ENCODE results near the gene OR8B12.
A peak's percentile ranks its signal among the peaks of the same experiment; 100 is the strongest.

OR8B12 gene, protein sequence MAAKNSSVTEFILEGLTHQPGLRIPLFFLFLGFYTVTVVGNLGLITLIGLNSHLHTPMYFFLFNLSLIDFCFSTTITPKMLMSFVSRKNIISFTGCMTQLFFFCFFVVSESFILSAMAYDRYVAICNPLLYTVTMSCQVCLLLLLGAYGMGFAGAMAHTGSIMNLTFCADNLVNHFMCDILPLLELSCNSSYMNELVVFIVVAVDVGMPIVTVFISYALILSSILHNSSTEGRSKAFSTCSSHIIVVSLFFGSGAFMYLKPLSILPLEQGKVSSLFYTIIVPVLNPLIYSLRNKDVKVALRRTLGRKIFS

DNA sequence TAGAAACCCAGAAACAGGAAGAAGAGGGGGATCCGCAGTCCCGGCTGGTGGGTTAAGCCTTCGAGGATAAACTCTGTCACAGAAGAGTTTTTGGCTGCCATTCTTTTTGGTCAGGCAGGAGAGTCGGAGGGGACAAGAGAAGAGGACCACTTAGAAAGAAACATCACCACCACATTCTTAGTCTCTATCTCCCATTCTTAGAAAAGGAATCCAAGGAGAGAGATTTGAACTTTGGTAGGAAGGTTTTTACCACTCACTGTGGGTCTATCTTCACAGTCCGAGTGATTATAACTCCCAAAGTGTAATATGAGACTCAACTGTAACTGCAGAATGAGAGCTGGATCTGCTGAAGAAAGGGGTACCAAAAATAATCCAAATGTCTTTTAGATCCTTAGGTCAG is at the start of gene OR8B12:
Gene OR8B12 (minus strand): TSS at position 101 of the 400 bp plus-strand sequence. CDS start 0 bp downstream, at position 101.
- no peaks in the 10 kb centered on the region for H3K36me3 Mint-ChIP-seq
- peaks cover 5% of the 10 kb centered on the region for H3K9me3 Mint-ChIP-seq
- no peaks in the 10 kb centered on the region for H3K4me1 Mint-ChIP-seq
- H3K27ac Mint-ChIP-seq, result no peak within 1 kb of the TSS
- H3K27me3 Mint-ChIP-seq, result peaks cover 26% of the 10 kb centered on the region
- no peak within 1 kb of the TSS for H3K4me3 Mint-ChIP-seq

DNA sequence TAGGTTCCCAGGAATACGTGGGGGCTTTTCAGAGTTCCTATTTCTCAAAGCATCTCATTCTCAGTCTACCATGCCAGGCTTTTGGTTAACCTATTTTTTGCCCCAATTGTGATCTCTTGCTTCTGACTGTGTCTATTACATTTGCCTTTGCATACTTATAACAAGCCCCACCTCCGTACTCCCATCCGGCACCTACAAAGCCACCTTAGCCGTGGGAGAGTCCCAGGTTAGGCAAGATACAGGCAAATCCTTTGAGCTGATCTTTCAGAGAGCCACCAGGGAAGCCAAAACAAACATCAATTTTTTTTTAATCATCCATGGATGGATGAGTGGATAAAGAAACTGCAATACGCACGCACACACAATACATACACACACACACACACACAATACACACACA is 49.2 kb upstream of the OR8B12 start:
- Mint-ChIP-seq H3K4me3 (no peak overlapping the region), H3K36me3 (peaks cover 1% of the 10 kb centered on the region), H3K27ac (no peak overlapping the region), H3K27me3 (peaks cover 14% of the 10 kb centered on the region), H3K4me1 (no peaks in the 10 kb centered on the region), H3K9me3 (no peaks in the 10 kb centered on the region)

DNA sequence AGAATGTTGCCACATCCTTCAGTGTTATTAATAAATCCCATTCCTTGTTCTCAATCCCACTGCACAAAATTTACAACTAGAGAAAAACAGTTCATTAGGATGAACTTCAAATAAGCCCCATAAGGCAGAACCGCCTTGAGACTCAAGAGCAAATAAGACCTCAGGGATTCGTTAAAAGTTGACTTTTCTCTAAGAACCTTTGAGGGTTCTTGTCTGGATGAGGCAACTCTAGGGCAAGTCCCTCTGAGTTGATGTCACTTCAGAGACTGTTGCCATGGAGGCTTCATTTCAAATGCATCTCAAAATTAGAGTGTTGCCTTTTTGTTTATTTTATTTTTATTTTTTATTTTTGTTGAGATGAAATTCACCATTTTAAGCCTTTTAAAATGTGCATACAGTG is 48.0 kb upstream of the OR8B12 start:
- Mint-ChIP-seq H3K4me1 (no peaks in the 10 kb centered on the region), H3K27me3 (peaks cover 19% of the 10 kb centered on the region), H3K27ac (no peak overlapping the region), H3K9me3 (no peaks in the 10 kb centered on the region), H3K4me3 (no peak overlapping the region), H3K36me3 (peaks cover 1% of the 10 kb centered on the region)

DNA sequence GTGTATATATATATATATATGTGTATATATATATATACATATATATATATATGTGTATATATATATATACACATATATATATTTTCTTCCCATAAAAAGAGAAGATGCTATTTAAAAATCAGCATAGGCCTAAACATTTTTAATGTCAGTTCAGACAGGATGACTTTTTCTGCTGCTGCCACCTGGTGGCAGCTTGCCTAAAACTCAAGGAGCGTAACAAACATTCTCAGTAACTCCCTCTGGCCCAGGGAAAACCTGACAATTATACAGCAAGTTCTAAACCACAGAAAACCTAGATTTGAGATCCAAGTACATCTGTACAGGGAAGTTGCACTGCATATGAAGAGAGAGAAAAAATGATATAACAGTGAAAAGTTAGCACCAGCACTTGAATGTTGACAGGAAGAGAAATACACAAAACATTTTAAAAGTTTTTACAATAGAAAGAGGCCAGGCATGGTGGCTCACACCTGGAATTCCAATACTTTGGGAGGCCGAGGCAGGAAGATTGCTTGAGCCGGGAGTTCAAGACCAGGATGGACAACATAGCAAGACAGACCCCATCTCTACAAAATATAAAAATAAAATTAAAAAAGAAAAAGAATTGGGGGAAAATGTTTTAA is 42.9 kb upstream of the OR8B12 start:
- no peaks in the 10 kb centered on the region for H3K4me1 Mint-ChIP-seq
- H3K27me3 Mint-ChIP-seq, result peaks cover 15% of the 10 kb centered on the region
- H3K4me3 Mint-ChIP-seq, result no peak overlapping the region
- peaks cover 1% of the 10 kb centered on the region for H3K36me3 Mint-ChIP-seq
- peak overlapping the region; percentile 76 for H3K27ac Mint-ChIP-seq
- H3K9me3 Mint-ChIP-seq, result no peaks in the 10 kb centered on the region

DNA sequence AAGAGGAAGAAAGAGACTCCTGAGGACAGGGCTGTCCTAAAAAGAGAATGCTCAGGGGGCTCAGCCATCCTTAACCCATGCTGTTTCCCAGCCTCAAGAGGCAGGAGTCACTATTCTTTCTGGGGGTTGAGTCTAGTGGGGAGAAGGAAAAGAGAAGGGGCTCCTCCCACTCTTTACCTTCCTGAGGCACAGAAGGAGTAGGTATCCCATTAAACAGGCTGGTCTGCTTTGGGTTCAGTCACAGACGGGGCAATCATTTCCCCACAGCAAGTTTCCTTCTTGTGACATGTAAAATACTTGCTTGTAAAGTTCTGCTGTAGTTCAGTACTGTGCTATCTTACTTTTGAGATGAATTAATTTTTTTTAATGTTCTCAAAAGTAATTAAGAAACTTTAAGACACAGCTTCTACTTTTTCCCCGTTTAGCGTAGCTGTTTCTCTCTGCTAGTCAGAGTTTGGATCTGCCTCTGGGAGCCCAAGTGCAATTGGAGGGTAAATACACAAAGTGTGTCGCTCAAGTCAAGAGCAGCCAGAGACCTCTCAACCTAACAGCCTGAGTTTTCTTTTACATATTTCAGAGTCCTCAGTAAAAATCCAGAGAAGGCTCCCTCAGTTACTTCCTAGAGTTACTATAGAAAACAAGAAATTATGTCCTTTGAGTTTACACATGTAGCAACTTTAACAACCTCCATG is 41.4 kb upstream of the OR8B12 start:
- Mint-ChIP-seq H3K27me3 (peaks cover 11% of the 10 kb centered on the region), H3K4me3 (no peak overlapping the region), H3K27ac (no peak overlapping the region), H3K36me3 (no peaks in the 10 kb centered on the region), H3K4me1 (no peaks in the 10 kb centered on the region), H3K9me3 (no peaks in the 10 kb centered on the region)

DNA sequence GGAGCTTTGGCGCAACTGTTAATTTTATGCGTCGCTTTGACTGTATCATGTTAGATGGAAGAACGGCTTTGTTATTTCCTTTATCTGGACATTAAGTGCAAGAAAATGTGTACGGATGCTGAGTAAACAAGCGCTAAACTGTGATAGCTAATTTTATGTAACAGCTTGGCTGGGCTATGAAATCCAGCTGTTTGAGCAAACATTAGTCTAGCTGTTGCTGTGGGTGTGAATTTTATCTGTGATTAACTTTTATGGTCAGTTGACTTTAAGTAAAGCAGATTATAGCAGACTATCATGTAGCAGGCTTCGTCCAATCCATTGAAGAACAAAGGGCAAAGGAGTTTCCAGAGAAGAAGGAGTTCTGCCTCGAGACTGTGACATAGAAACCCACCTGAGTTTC is 40.3 kb upstream of the OR8B12 start:
- Mint-ChIP-seq H3K4me1 (no peaks in the 10 kb centered on the region), H3K9me3 (no peaks in the 10 kb centered on the region), H3K27ac (no peak overlapping the region), H3K27me3 (peaks cover 10% of the 10 kb centered on the region), H3K36me3 (no peaks in the 10 kb centered on the region), H3K4me3 (no peak overlapping the region)

DNA sequence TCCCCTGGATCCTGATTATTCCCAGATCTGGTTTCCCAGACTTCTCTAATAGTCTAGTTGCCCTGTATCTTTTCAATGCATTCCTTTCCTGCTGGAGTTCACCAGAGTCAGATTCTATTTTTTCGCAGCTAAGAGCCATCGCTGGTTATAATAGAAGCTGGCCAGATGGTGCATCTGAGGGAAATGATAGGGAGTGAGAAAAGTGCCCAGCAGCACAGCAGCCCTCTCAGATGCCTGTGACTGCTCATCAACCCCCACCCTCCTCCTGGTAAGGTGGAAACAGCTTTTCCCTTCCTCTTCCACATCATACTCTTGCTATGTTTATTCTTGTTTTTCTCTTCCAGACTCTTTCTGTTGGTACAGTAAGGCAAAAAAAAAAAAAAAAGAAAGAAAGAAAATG is 39.1 kb upstream of the OR8B12 start:
- peaks cover 8% of the 10 kb centered on the region for H3K27me3 Mint-ChIP-seq
- H3K4me1 Mint-ChIP-seq, result no peaks in the 10 kb centered on the region
- H3K4me3 Mint-ChIP-seq, result no peak overlapping the region
- H3K27ac Mint-ChIP-seq, result no peak overlapping the region
- H3K9me3 Mint-ChIP-seq, result no peaks in the 10 kb centered on the region
- no peaks in the 10 kb centered on the region for H3K36me3 Mint-ChIP-seq

DNA sequence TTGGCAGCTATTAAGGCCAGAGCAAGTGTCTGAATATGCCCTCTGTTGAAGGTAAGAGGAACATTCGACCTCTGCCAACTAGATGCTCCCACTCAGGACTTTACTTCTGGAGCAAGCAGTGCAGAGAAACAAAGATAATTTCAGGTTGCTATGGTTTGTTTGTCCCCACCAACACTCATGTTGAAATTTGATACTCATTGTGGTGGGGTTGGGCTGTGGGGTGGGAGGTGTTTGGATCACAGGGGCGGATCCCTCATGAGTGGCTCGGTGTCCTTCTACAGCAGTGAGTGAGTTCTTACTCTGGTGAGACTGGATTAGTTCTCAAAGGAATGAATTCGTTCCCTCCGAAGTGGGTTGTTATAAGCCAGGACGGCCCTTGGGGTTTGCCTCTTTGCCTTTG is 38.4 kb upstream of the OR8B12 start:
- H3K27me3 Mint-ChIP-seq, result peaks cover 3% of the 10 kb centered on the region
- no peaks in the 10 kb centered on the region for H3K9me3 Mint-ChIP-seq
- H3K27ac Mint-ChIP-seq, result no peak overlapping the region
- no peaks in the 10 kb centered on the region for H3K4me1 Mint-ChIP-seq
- H3K4me3 Mint-ChIP-seq, result no peak overlapping the region
- H3K36me3 Mint-ChIP-seq, result no peaks in the 10 kb centered on the region

DNA sequence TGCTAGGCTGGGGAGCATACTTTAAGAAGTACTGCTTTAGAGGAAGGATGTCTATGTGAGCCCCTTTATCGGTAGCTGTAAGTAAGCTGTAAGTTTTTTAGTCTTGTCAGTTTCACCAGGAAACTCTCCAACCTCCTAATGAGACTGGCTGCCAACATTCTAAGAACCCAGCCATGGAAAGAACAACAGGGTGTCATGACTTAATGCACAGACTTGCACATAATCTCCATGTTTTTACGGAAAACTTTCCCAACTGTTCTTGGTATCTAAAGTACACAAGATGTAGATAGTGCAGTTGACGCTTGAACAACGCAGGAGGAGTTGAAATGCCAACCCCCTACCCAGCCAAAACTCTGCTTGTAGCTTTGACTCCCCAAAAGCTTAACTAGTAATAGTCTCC is 35.3 kb upstream of the OR8B12 start:
- Mint-ChIP-seq H3K27me3 (peaks cover 6% of the 10 kb centered on the region), H3K36me3 (no peaks in the 10 kb centered on the region)

DNA sequence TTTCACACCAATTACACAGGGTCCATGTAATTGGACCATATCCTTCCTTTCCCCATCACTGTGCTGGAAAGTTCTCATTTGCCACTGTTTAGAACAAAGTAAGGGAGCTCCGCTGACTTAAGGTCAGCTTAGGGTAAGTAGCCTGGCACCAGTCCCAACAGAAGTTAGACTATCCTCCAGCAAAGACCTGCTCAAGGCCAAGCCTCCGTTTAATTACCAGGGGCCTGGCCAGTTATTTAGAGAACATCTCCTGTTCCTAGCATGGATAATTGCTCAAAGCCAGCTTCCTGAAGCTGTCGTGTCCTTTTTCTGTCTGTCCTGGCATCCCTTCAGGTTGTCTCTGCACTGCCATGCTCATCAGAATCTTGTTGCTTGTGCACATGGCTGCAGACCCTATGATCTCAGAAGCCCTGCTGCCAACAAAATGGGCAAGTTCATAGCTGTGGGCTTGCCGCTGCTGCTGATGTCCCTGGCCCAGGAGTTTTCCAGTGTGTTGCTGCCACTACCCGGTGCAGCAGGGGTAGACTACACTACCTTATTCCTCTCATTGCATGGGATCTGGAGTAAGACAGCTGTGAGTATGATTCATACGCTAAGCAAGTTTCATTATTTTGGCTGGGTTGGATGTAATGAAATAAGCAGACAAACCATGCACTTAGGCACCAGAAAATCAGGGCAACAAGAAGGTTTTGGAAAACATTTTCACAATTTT is 34.4 kb upstream of the OR8B12 start:
- no peaks in the 10 kb centered on the region for H3K36me3 Mint-ChIP-seq
- no peaks in the 10 kb centered on the region for H3K9me3 Mint-ChIP-seq
- H3K4me3 Mint-ChIP-seq, result no peak overlapping the region
- peaks cover 6% of the 10 kb centered on the region for H3K27me3 Mint-ChIP-seq
- no peaks in the 10 kb centered on the region for H3K4me1 Mint-ChIP-seq
- no peak overlapping the region for H3K27ac Mint-ChIP-seq

More for the DNA sequence above, 35.3 kb upstream of the OR8B12 start:
- H3K9me3 Mint-ChIP-seq, result no peaks in the 10 kb centered on the region
- no peak overlapping the region for H3K4me3 Mint-ChIP-seq
- no peaks in the 10 kb centered on the region for H3K4me1 Mint-ChIP-seq
- no peak overlapping the region for H3K27ac Mint-ChIP-seq

DNA sequence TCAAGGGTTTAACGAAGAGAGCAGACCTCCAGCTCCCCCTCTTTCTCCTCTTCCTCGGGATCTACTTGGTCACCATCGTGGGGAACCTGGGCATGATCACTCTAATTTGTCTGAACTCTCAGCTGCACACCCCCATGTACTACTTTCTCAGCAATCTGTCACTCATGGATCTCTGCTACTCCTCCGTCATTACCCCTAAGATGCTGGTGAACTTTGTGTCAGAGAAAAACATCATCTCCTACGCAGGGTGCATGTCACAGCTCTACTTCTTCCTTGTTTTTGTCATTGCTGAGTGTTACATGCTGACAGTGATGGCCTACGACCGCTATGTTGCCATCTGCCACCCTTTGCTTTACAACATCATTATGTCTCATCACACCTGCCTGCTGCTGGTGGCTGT is 26.7 kb upstream of the OR8B12 start:
- no peak overlapping the region for H3K4me3 Mint-ChIP-seq
- H3K36me3 Mint-ChIP-seq, result no peaks in the 10 kb centered on the region
- H3K4me1 Mint-ChIP-seq, result no peaks in the 10 kb centered on the region
- H3K27ac Mint-ChIP-seq, result no peak overlapping the region
- peaks cover 19% of the 10 kb centered on the region for H3K27me3 Mint-ChIP-seq
- no peaks in the 10 kb centered on the region for H3K9me3 Mint-ChIP-seq

DNA sequence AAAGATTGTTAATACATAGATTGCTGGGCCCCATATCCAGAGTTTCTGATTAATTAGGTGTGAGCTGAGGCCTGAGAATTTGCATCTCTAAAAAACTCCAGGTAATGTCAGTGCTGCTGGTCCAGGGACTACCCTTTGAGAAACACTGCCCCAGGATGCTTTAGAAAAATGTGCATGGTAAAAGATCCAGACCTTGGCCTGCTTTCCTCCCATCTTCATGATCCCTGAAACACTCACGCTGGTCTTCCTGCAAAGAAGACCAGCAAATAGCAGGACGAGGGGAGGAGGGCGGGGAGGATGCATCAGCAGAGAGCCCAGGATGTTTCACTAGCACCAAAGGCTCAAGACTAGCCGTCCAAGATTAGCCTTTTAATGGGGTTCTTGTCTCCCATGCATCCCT is 26.2 kb upstream of the OR8B12 start, which contains the start of gene OR8A1:
Gene OR8A1 (plus strand): TSS at position 301 of the 400 bp plus-strand sequence. CDS start 123 bp downstream, outside the sequence.
- Mint-ChIP-seq H3K36me3 (no peaks in the 10 kb centered on the region), H3K4me1 (no peaks in the 10 kb centered on the region), H3K9me3 (no peaks in the 10 kb centered on the region), H3K27me3 (peaks cover 17% of the 10 kb centered on the region), H3K4me3 (no peak within 1 kb of the TSS), H3K27ac (no peak within 1 kb of the TSS)

DNA sequence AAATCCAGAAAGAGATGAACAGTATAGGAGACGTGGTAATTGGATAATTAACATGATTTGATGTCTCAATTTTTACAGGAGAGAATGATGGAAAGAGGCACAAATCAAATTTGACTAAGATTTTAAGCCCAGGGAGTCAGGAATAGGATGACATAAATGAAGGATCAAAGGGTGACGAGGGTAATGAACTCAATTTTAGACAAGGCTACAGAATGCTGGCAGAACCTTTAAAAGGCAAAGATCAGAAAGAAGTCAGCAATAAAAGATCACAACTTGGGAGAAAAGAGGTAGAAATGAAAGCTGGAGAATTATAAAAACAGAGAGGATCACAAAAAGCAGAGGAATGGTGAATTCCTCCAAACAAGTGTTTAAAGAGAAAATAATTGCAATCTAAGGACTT is 13.4 kb upstream of the OR8B12 start:
- Mint-ChIP-seq H3K4me1 (no peaks in the 10 kb centered on the region), H3K27ac (no peak overlapping the region), H3K36me3 (no peaks in the 10 kb centered on the region), H3K4me3 (no peak overlapping the region), H3K9me3 (no peaks in the 10 kb centered on the region), H3K27me3 (peaks cover 9% of the 10 kb centered on the region)

DNA sequence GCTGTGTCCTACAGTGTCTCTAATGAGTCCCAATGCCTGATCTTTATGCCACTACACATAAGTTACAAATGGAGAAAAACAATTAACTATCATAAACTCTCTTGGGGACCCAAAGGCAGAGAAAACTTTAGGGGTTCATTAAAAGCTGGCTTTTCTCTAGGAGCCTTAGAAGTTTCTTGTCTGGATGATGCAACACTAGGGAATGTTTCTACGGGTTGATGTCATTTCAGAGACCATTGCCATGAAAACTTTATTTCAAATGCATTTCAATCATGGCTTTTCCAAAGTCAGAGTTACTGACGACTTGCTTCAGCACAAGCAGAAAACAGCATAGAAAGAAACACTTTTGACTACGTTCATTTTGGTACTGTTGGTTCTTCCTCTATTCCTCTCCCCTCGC is 8.5 kb upstream of the OR8B12 start:
- Mint-ChIP-seq H3K36me3 (no peaks in the 10 kb centered on the region), H3K9me3 (no peaks in the 10 kb centered on the region), H3K27me3 (peaks cover 12% of the 10 kb centered on the region), H3K4me1 (no peaks in the 10 kb centered on the region), H3K27ac (no peak overlapping the region), H3K4me3 (no peak overlapping the region)

DNA sequence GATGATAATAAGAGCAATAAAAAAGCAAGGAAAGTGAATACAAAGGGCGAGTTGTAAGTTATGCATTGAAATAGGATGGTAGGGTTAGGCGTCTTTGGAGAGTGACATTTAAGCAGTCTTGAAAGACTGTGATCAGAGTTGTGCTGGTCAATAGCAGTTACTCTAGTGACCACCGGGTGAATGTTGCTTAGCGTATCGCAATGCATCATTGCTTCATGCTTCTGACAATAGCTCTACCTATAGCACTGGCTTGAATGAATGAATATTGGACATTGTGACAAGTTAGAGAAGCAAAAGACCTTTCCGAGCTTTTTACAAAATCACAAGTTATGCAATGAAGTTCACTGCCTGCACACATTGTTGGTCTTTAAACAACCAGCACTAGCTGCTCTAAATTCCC is 7.7 kb upstream of the OR8B12 start:
- Mint-ChIP-seq H3K4me3 (no peak overlapping the region), H3K4me1 (no peaks in the 10 kb centered on the region), H3K36me3 (no peaks in the 10 kb centered on the region), H3K9me3 (no peaks in the 10 kb centered on the region), H3K27me3 (peaks cover 10% of the 10 kb centered on the region), H3K27ac (no peak overlapping the region)

DNA sequence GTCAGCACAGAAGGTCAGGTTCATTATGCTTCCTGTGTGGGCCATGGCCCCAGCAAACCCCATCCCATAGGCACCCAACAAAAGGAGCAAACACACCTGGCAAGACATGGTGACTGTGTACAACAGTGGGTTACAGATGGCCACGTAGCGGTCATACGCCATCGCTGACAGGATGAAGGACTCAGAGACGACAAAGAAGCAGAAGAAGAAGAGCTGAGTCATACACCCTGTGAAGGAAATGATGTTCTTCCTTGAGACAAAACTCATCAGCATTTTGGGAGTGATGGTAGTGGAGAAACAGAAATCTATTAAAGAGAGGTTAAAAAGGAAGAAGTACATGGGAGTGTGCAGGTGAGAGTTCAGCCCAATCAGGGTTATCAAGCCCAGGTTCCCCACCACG is 309 bp downstream of the OR8B12 start:
- H3K4me1 Mint-ChIP-seq, result no peaks in the 10 kb centered on the region
- H3K4me3 Mint-ChIP-seq, result no peak overlapping the region
- peaks cover 5% of the 10 kb centered on the region for H3K9me3 Mint-ChIP-seq
- no peaks in the 10 kb centered on the region for H3K36me3 Mint-ChIP-seq
- no peak overlapping the region for H3K27ac Mint-ChIP-seq
- peaks cover 26% of the 10 kb centered on the region for H3K27me3 Mint-ChIP-seq

Data from activated naive CD4-positive, alpha-beta T cell treated with anti-CD3 and anti-CD28 coated beads, Interleukin-2, amount 50 U/mL, for 24 hours (primary cell).